ENCODE results near the gene SPON2.

Gene SPON2

DNA sequence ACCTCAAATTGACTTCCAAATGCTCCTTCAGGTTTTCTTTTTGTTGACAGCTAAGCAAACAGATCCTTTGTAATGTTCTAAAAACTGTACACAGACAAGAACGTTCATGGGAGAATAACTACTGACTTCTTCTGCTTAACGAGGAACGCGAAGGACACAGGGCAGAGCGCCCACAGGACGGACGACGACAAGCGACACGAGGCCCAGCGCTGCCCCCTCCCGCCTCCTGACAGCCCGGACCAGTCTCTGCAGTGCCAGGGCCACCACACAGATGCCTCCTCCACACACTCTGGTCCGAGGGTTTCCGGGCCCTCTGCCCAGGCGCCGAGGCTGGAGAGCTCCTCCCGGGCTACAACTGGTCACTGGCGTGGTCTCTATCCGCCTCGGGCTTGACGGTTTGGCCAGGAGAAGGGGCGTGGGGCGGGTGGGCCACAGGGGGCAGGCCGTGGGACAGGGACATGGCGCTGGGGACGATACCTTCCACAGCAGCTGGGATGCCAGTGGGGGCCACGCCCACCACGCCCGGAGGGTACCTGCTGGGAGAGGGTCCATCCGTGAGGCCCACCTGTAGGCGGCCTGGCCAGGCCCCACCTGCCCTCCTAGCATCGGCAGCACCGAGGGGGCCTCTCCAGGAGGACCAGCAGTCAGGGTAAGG, 39.6 kb upstream of the SPON2 start:
- Histone ChIP-seq H3K9me2 (replicated peaks; ENCODE audit: low read depth, low read length) (no peaks in the 10 kb centered on the region), H3K9me3 (ENCODE audit: insufficient read depth, low read depth, low read length) (no peaks in the 10 kb centered on the region), H3K4me2 (ENCODE audit: low read depth, low read length, poor library complexity, severe bottlenecking) (no peak overlapping the region), H3K4me3 (ENCODE audit: low read length, poor library complexity, severe bottlenecking) (no peak overlapping the region), H2AFZ (ENCODE audit: low read length) (no peak overlapping the region), H4K20me1 (ENCODE audit: insufficient read depth, low read length, poor library complexity, severe bottlenecking) (no peaks in the 10 kb centered on the region), H3K27me3 (ENCODE audit: insufficient read depth, low read length, poor library complexity, severe bottlenecking) (no peaks in the 10 kb centered on the region), H3K36me3 (ENCODE audit: insufficient read depth, low read length) (peaks cover 55% of the 10 kb centered on the region; the same call in 1 of the 2 replicates), H3F3A (ENCODE audit: low read depth) (no peaks in the 10 kb centered on the region), H3K79me2 (ENCODE audit: insufficient read depth, low read length) (peaks cover 8% of the 10 kb centered on the region; the same call in 1 of the 2 replicates), H3K9ac (ENCODE audit: low read depth, low read length, poor library complexity, severe bottlenecking) (no peak overlapping the region), H3K4me1 (ENCODE audit: insufficient read depth, low read length, poor library complexity, severe bottlenecking) (no peaks in the 10 kb centered on the region)
- TF ChIP-seq EZH2phosphoT487 (IDR thresholded peaks at IDR 0.05; ENCODE audit: borderline replicate concordance): no peak
- TF ChIP-seq, protein P1, sequence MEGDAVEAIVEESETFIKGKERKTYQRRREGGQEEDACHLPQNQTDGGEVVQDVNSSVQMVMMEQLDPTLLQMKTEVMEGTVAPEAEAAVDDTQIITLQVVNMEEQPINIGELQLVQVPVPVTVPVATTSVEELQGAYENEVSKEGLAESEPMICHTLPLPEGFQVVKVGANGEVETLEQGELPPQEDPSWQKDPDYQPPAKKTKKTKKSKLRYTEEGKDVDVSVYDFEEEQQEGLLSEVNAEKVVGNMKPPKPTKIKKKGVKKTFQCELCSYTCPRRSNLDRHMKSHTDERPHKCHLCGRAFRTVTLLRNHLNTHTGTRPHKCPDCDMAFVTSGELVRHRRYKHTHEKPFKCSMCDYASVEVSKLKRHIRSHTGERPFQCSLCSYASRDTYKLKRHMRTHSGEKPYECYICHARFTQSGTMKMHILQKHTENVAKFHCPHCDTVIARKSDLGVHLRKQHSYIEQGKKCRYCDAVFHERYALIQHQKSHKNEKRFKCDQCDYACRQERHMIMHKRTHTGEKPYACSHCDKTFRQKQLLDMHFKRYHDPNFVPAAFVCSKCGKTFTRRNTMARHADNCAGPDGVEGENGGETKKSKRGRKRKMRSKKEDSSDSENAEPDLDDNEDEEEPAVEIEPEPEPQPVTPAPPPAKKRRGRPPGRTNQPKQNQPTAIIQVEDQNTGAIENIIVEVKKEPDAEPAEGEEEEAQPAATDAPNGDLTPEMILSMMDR (conservative IDR thresholded peaks at IDR 0.05; ENCODE audit: low read length): no peak

DNA sequence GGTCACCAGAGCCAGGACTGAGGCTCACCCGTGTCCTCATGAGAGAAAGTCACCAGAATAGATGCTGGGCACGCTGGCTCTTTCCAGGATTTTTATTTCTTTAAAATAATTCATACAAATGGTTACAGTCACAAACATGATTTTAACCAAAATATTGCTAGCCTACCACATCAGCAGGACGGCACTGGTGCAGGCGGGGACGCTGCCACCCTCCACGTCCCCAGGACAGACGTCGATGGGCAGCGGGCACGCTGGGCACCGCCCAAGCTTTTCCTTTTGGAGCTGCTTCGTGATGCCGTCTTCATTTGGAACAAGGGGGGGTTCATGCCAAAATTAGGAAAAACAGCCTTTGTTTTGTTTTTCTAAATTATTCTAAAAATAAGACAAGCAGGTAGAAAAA, 39.0 kb upstream of the SPON2 start:
- Histone ChIP-seq H3K4me3 (ENCODE audit: low read length, poor library complexity, severe bottlenecking) (no peak overlapping the region), H3F3A (ENCODE audit: low read depth) (no peaks in the 10 kb centered on the region), H3K9ac (ENCODE audit: low read depth, low read length, poor library complexity, severe bottlenecking) (no peak overlapping the region), H3K27me3 (ENCODE audit: insufficient read depth, low read length, poor library complexity, severe bottlenecking) (no peaks in the 10 kb centered on the region), H3K79me2 (ENCODE audit: insufficient read depth, low read length) (peaks cover 4% of the 10 kb centered on the region; the same call in 1 of the 2 replicates), H3K4me2 (ENCODE audit: low read depth, low read length, poor library complexity, severe bottlenecking) (no peak overlapping the region), H3K4me1 (ENCODE audit: insufficient read depth, low read length, poor library complexity, severe bottlenecking) (no peaks in the 10 kb centered on the region), H2AFZ (ENCODE audit: low read length) (no peak overlapping the region), H3K36me3 (ENCODE audit: insufficient read depth, low read length) (peaks cover 51% of the 10 kb centered on the region; the same call in 1 of the 2 replicates), H4K20me1 (ENCODE audit: insufficient read depth, low read length, poor library complexity, severe bottlenecking) (no peaks in the 10 kb centered on the region), H3K9me3 (ENCODE audit: insufficient read depth, low read depth, low read length) (no peaks in the 10 kb centered on the region), H3K9me2 (replicated peaks; ENCODE audit: low read depth, low read length) (no peaks in the 10 kb centered on the region)
- TF ChIP-seq, protein P1 (conservative IDR thresholded peaks at IDR 0.05; ENCODE audit: low read length): no peak
- TF ChIP-seq EZH2phosphoT487 (IDR thresholded peaks at IDR 0.05; ENCODE audit: borderline replicate concordance): no peak

DNA sequence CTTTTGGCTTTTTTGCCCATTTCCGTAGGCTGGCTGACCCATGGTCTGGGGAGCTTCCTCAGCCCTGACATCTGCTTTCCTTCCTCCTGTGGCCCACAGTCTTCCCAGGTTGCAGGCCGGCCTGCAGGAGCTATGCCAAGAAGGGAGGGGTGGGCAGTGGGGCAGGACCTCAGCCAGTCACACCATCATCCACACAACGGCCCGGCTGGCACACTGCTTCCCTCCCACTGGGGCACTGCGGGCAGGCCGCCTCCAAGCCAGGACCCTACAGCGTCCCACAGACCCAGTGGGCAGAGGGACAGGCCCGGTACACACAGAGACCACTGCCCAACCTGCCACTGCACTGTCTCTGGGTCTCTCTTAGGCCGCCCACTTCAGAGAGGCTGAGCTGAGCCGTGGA, 38.6 kb upstream of the SPON2 start:
- Histone ChIP-seq H3K79me2 (ENCODE audit: insufficient read depth, low read length) (no peaks in the 10 kb centered on the region; the same call in 1 of the 2 replicates), H3K9me3 (ENCODE audit: insufficient read depth, low read depth, low read length) (no peaks in the 10 kb centered on the region), H3K4me3 (ENCODE audit: low read length, poor library complexity, severe bottlenecking) (no peak overlapping the region), H3K36me3 (ENCODE audit: insufficient read depth, low read length) (peaks cover 47% of the 10 kb centered on the region; the same call in 1 of the 2 replicates), H3F3A (ENCODE audit: low read depth) (no peaks in the 10 kb centered on the region), H3K27me3 (ENCODE audit: insufficient read depth, low read length, poor library complexity, severe bottlenecking) (no peaks in the 10 kb centered on the region), H3K9ac (ENCODE audit: low read depth, low read length, poor library complexity, severe bottlenecking) (no peak overlapping the region), H3K4me2 (ENCODE audit: low read depth, low read length, poor library complexity, severe bottlenecking) (no peak overlapping the region), H3K9me2 (replicated peaks; ENCODE audit: low read depth, low read length) (no peaks in the 10 kb centered on the region), H3K4me1 (ENCODE audit: insufficient read depth, low read length, poor library complexity, severe bottlenecking) (no peaks in the 10 kb centered on the region), H2AFZ (ENCODE audit: low read length) (no peak overlapping the region), H4K20me1 (ENCODE audit: insufficient read depth, low read length, poor library complexity, severe bottlenecking) (no peaks in the 10 kb centered on the region)
- TF ChIP-seq, protein P1 (conservative IDR thresholded peaks at IDR 0.05; ENCODE audit: low read length): no peak
- TF ChIP-seq EZH2phosphoT487 (IDR thresholded peaks at IDR 0.05; ENCODE audit: borderline replicate concordance): no peak
